ENCODE results near the gene YES1.
"Not testable (repeated sequence)": the region's sequence is repeated elsewhere in the genome, so short reads cannot be mapped to it uniquely, and the experiment has no call there.

YES1 gene

GRCh38 chr18:784470-785172 lies 27.4 kb downstream of the YES1 start:
- no peak for DNase-seq (ENCODE audit: low read depth)

GRCh38 chr18:778194-778927 lies 33.7 kb downstream of the YES1 start:
- no peak for DNase-seq (ENCODE audit: low read depth)

GRCh38 chr18:777021-777420 lies 35.0 kb downstream of the YES1 start:
- DNase-seq (ENCODE audit: low read depth), result peak; percentile 37

- not testable (repeated sequence) for DNase-seq (ENCODE audit: low read depth)
These were observed 36.0 kb downstream of the YES1 start for GRCh38 chr18:776044-776443.

GRCh38 chr18:774811-775210 lies 37.2 kb downstream of the YES1 start:
- no peak for DNase-seq (ENCODE audit: low read depth)

GRCh38 chr18:773980-774624 lies 37.9 kb downstream of the YES1 start:
- no peak for DNase-seq (ENCODE audit: low read depth)

- DNase-seq (ENCODE audit: low read depth), result no peak
These were observed 41.5 kb downstream of the YES1 start for GRCh38 chr18:770583-770961.

- no peak for DNase-seq (ENCODE audit: low read depth)
These were observed 44.1 kb downstream of the YES1 start for GRCh38 chr18:767961-768360.

- no peak for DNase-seq (ENCODE audit: low read depth)
These were observed 44.8 kb downstream of the YES1 start for GRCh38 chr18:767084-767882.

- no peak for DNase-seq (ENCODE audit: low read depth)
These were observed 45.5 kb downstream of the YES1 start for GRCh38 chr18:766550-766860.

GRCh38 chr18:765764-766549 lies 46.1 kb downstream of the YES1 start:
- DNase-seq (ENCODE audit: low read depth), result no peak

- not testable (repeated sequence) for DNase-seq (ENCODE audit: low read depth)
These were observed 52.2 kb downstream of the YES1 start for GRCh38 chr18:759864-760263.

GRCh38 chr18:755506-755905 lies 56.5 kb downstream of the YES1 start:
- no peak for DNase-seq (ENCODE audit: low read depth)

GRCh38 chr18:754656-755055 lies 57.4 kb downstream of the YES1 start:
- DNase-seq (ENCODE audit: low read depth), result no peak

GRCh38 chr18:750456-750855 lies 61.6 kb downstream of the YES1 start:
- no peak for DNase-seq (ENCODE audit: low read depth)

GRCh38 chr18:744832-745597 lies 67.0 kb downstream of the YES1 start:
- DNase-seq (ENCODE audit: low read depth), result no peak

GRCh38 chr18:741931-742512 lies 70.0 kb downstream of the YES1 start:
- peak; percentile 36 for DNase-seq (ENCODE audit: low read depth)

- no peak for DNase-seq (ENCODE audit: low read depth)
These were observed 79.7 kb downstream of the YES1 start for GRCh38 chr18:732371-732770.

GRCh38 chr18:731185-731584 lies 80.9 kb downstream of the YES1 start:
- no peak for DNase-seq (ENCODE audit: low read depth)

GRCh38 chr18:730692-731091 lies 81.3 kb downstream of the YES1 start:
- no peak for DNase-seq (ENCODE audit: low read depth)

GRCh38 chr18:730120-730519 lies 81.9 kb downstream of the YES1 start:
- not testable (repeated sequence) for DNase-seq (ENCODE audit: low read depth)

All from fibroblast of gingiva (primary cell).